Stimulated activated CD8-positive, alpha-beta memory T cell treated with anti-CD3 and anti-CD28 coated beads, Interleukin-12 subunit alpha, Interleukin-12 subunit beta, amount 100 ng/mL, for 4 hours (primary cell): ENCODE measurements around the gene TENM4.

Experiments
- DNase-seq: peaks from one replicate; pipeline ENCODE4 v3.0.0-alpha.2; 2020; ENCODE audit warnings: low read depth

Gene TENM4

GRCh38 chr11:79418241-79418640, 22.6 kb downstream of the TENM4 start:
- DNase-seq, result no peak

DNA sequence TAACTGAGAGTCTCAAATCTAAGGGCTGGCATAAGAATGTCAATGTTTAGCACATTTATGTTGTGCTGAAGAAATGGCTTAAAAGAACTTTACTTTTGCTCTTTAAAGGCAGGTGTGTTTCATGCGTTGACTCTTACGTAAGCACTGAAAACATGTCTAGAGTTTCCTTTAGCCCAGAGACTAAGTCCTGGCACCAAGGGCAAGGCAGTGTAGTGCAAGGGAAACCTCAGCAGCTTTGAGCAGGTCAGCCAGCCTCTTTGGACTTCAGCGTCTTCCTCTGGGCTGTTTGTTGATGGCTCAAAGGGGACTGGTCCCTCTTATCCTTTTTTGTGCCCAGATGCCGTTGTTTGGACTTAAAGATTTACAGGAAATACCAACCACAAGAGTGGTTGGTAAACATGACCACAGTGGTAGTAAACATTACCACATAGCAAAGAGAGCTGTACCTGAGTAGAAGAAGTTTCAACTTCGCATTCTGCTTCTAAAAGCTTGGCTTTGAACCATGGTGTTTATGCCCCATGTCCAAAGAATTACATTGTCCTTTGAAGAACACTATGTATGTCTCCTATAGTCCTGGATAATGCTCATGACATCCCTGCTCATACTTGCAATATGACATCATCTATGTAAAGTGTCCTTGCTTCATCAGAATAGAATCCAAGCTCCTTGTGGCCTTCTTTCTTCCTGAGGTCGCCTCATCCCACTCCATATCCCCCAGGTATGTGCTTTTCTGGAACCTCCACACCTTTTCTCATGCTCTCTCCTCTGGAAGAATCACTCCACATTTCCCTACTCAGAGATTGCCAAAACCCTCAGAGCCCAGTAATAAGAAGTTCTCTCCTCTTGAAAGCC, 23.5 kb downstream of the TENM4 start:
- no peak for DNase-seq

GRCh38 chr11:79415912-79416311, 24.9 kb downstream of the TENM4 start:
- no peak for DNase-seq

GRCh38 chr11:79415411-79415810, 25.4 kb downstream of the TENM4 start:
- DNase-seq, result no peak

GRCh38 chr11:79414644-79415317, 26.0 kb downstream of the TENM4 start:
- DNase-seq, result no peak

GRCh38 chr11:79414041-79414440, 26.8 kb downstream of the TENM4 start:
- no peak for DNase-seq

- no peak for DNase-seq
Measured at GRCh38 chr11:79413268-79413667, 27.6 kb downstream of the TENM4 start.

DNA sequence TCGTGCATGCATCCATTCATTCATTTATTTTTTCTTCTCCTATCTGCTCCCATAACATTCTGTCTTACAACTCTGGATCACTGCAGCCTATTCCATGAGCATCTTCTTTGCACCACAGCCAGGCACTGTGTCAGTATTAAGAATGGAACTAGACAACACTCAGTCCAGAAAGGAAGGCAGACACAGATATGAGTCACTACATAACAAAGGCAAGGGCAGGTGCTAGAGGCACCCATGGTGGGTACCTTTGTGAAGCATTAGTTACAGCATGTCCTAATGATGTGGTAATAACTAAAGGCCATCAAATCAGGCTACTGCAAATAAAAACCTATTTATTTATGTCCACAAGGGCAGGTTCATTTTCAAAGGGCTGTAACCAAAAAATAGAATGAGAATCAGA, 28.1 kb downstream of the TENM4 start:
- DNase-seq, result no peak

- DNase-seq, result no peak
Measured at GRCh38 chr11:79409330-79409729, 31.5 kb downstream of the TENM4 start.

GRCh38 chr11:79406376-79406775, 34.5 kb downstream of the TENM4 start:
- DNase-seq, result no peak

DNA sequence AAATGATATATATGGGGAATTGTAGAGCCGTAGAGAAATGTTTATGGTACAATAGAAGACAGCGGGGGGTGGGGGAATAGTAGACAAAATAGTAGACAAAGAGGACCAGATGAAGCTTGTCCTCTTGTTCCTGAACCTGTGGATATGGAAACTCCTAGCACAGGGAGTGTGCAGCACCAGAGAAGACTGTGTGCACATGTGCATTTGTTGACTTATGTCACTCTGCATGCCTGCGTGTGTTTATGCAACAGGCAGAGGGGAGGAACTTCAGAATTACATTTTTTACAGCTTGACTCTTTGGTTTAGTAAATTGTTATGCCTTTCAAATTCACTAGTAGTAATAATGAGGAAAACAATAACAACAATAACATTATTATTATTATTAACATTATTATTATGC, 36.0 kb downstream of the TENM4 start:
- DNase-seq, result no peak

DNA sequence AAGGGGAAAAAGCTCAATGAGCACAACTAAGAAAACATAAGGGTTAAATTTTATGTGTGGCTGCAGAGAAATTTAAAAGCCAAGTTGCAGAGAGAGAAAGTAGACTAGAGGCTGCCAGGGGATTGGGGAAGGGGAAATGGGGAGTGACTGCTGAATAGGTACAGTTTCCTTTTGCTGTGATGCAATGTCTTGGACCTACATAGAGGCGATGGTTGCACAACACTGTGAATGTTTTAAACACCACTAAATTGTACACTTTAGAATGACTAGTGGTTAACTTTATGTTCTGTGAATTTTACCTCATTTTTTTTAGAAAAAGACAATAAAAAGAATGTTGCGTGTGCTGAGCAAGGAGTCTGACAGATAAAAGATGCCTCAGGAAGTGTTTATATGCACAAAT, 36.5 kb downstream of the TENM4 start:
- DNase-seq, result no peak

DNA sequence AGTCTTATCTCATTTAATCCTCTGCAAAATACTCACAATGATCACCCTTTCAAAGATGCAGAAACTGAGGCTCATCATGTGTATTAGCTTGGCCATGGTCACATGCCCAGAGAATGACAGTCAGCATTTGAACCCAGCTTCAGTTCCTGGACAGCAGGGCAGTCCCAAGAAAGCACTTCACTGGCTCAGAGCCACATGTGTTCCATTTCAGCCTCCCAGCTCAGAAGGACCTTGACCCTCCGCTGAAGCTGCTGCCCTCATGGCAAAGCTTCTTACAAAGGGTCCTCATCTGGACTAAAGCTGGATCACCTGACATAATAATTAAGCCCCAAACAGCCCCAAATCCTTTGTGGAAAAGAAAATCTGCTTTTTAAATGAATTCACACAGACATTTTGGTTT, 37.0 kb downstream of the TENM4 start:
- no peak for DNase-seq

DNA sequence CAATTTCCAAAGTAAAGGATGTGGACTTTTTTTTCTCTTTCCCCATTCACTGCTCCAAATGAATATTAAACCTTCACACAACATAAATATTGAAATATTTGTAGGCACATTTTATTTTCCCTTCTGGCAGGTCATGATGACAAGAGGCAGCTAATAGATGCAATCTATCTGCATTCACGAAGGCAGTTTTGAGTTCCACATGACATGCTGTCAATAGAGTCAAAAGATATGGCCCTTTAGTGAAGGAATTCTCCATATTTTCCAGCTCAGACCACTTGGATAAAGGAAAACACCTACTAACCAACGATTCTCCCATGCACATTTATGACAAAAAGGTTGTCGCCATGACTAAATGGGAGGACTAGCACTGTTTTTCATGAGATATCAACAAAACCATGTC, 37.9 kb downstream of the TENM4 start:
- no peak for DNase-seq

DNA sequence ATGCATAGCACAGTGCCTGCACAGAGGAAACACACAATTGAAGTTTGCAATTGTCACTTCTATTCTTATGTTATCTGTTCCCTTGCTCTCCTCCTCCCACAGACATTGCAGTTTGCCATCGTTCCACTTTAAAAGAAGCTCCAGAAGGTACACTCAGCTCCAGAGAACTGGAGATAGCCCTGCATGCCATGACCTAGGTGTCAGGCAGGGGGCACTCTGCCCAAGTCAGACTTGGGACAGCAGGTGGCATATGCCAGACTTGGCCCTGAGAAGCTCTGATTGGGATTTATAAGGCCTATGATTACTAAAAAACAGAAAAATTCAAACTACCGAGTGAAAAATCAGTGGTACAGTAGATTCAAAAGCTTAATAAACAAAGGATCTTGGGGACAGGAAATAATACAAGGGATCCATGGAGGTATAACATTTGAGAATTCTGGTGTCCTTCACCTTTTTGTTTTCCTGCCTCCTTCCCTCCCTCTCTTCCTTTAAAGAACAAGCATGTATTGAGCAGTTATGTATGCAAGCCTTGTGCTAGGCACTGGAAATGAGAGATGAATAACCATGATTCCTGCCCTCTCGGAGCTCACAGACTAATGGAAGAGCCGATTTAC, 40.0 kb downstream of the TENM4 start:
- no peak for DNase-seq

DNA sequence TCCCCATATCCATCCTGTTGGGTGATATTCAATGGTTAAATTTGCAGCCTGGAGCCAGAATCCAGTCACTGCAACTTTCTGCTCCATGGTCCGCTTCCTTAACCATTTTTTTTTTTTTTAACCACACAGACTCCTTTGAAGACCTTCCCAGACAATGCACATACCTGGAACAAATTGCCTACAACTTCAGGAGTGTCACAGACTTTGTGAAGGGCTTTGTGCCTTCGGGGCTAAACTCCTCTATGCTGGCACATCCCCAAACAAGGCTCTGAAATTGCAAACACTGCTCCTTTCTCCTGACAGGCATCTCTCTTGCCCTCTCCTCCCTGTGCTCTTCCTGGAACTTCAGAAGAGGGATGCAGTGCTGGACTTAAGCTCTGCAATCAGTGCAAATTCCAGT, 40.6 kb downstream of the TENM4 start:
- DNase-seq, result no peak

- no peak for DNase-seq
Measured at GRCh38 chr11:79397252-79397651, 43.6 kb downstream of the TENM4 start.

- DNase-seq, result no peak
Measured at GRCh38 chr11:79396674-79397073, 44.2 kb downstream of the TENM4 start.

GRCh38 chr11:79396001-79396400, 44.8 kb downstream of the TENM4 start:
- no peak for DNase-seq

- no peak for DNase-seq
Measured at GRCh38 chr11:79393362-79394043, 47.3 kb downstream of the TENM4 start.

DNA sequence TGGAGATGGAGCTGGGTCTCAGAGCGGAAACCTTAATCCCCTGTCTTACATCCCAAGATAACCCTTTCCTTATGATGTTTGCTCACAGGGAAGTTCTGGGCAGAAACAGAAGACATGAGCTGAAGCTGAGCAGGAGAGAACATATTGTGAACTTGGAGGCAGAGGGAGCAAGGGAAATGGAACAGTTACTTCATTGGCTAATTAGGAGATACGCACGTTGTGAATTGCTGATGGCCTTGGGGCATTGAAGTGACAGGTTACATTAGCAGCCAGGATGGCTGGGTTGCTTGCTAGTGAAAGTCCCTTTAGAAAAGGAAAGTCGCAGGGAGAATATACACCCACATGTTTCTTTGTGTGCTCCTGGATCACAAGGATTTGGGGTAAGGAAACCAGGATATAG, 48.7 kb downstream of the TENM4 start:
- no peak for DNase-seq

GRCh38 chr11:79390923-79391322, 49.9 kb downstream of the TENM4 start:
- no peak for DNase-seq

GRCh38 chr11:79390477-79390876, 50.4 kb downstream of the TENM4 start:
- no peak for DNase-seq
